ENCODE measurements around the gene HDGF.
"Not testable (repeated sequence)": the region's sequence is repeated elsewhere in the genome, so short reads cannot be mapped to it uniquely, and the experiment has no call there.

HDGF gene

GRCh38 chr1:156767101-156767878, 15.8 kb upstream of the HDGF start, which contains the start of gene PRCC:
TSS of gene PRCC (plus strand) at chr1:156767535. CDS start at chr1:156767772, 237 bp downstream.
- peak; percentile 93 for DNase-seq (ENCODE audit: low spot score)

- DNase-seq (ENCODE audit: low spot score), result no peak
These were observed 15.0 kb upstream of the HDGF start for GRCh38 chr1:156766298-156767100.

GRCh38 chr1:156765666-156766065, 14.2 kb upstream of the HDGF start:
- no peak for DNase-seq (ENCODE audit: low spot score)

GRCh38 chr1:156765136-156765535, 13.7 kb upstream of the HDGF start:
- DNase-seq (ENCODE audit: low spot score), result not testable (repeated sequence)

- DNase-seq (ENCODE audit: low spot score), result no peak
These were observed 9.3 kb upstream of the HDGF start for GRCh38 chr1:156760796-156761104.

- no peak for DNase-seq (ENCODE audit: low spot score)
These were observed 8.8 kb upstream of the HDGF start for GRCh38 chr1:156760092-156760795.

GRCh38 chr1:156757572-156758253, 6.2 kb upstream of the HDGF start:
- not testable (repeated sequence) for DNase-seq (ENCODE audit: low spot score)

GRCh38 chr1:156756355-156756754, 4.9 kb upstream of the HDGF start:
- DNase-seq (ENCODE audit: low spot score), result no peak

GRCh38 chr1:156755527-156755950, 4.1 kb upstream of the HDGF start:
- no peak for DNase-seq (ENCODE audit: low spot score)

- no peak for DNase-seq (ENCODE audit: low spot score)
These were observed 2.7 kb upstream of the HDGF start for GRCh38 chr1:156754219-156754618.

GRCh38 chr1:156752843-156753482, 1.5 kb upstream of the HDGF start:
- DNase-seq (ENCODE audit: low spot score), result no peak

- peak; percentile 97 for DNase-seq (ENCODE audit: low spot score)
These were observed 444 bp upstream of the HDGF start for GRCh38 chr1:156751757-156752481.

GRCh38 chr1:156750711-156751450, 594 bp downstream of the HDGF start:
- peak; percentile 63 for DNase-seq (ENCODE audit: low spot score)

GRCh38 chr1:156750191-156750672, 1.2 kb downstream of the HDGF start:
- peak; percentile 31 for DNase-seq (ENCODE audit: low spot score)

GRCh38 chr1:156749419-156750118, 1.9 kb downstream of the HDGF start:
- DNase-seq (ENCODE audit: low spot score), result no peak

GRCh38 chr1:156748670-156749418, 2.6 kb downstream of the HDGF start:
- DNase-seq (ENCODE audit: low spot score), result peak; percentile 38

- DNase-seq (ENCODE audit: low spot score), result no peak
These were observed 3.5 kb downstream of the HDGF start for GRCh38 chr1:156747742-156748669.

Data from GM03348 (cell line).